Sigmoid colon (tissue), 4 donors: ENCODE results near the gene GAREM1.

Experiments used
- POLR2AphosphoS5 ChIP-seq, 4 donors: sonication (generic); formaldehyde crosslinking; IDR thresholded peaks; one replicate each; pipeline ENCODE4 v1.6.1; 2017; ENCODE audit warnings: antibody characterized with exemption in 4 of 4
- TF ChIP-seq, protein P1 (sequence below), 4 experiments: fragments of 450-650 bp in 3 of 4; fragments of 200-600 bp in 1 of 4; IDR thresholded peaks; one replicate each; pipeline ENCODE4 v1.5.1; 2016 to 2019; ENCODE audit warnings: antibody characterized with exemption in 4 of 4, mild to moderate bottlenecking in 3 of 4, moderate library complexity in 2 of 4

DNA sequence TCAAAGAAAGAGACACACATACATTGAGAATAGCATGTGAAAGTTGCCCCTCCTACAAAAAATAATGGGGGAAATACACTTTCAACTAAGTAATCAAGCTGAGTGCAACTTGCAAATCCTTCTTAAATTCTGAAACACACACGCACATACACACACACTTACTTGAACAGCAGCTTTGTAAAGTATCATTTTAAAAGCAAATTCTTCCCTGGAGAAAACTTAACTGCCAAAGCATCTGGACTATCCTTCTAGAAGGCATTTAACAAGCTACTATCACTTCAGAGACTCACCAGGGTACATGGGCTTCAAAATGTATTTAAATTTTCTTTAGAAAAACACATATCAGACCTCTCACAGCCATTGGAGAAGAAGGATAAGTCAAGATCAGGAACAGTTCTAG is 15.3 kb downstream of the GAREM1 start:
- TF ChIP-seq, protein P1, sequence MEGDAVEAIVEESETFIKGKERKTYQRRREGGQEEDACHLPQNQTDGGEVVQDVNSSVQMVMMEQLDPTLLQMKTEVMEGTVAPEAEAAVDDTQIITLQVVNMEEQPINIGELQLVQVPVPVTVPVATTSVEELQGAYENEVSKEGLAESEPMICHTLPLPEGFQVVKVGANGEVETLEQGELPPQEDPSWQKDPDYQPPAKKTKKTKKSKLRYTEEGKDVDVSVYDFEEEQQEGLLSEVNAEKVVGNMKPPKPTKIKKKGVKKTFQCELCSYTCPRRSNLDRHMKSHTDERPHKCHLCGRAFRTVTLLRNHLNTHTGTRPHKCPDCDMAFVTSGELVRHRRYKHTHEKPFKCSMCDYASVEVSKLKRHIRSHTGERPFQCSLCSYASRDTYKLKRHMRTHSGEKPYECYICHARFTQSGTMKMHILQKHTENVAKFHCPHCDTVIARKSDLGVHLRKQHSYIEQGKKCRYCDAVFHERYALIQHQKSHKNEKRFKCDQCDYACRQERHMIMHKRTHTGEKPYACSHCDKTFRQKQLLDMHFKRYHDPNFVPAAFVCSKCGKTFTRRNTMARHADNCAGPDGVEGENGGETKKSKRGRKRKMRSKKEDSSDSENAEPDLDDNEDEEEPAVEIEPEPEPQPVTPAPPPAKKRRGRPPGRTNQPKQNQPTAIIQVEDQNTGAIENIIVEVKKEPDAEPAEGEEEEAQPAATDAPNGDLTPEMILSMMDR (IDR thresholded peaks at IDR 0.05), result no peak
- TF ChIP-seq POLR2AphosphoS5 (IDR thresholded peaks at IDR 0.05), result no peak
